GM21423 (cell line): ENCODE data around the gene ZNF470.
A peak's percentile ranks its signal among the peaks of the same experiment; 100 is the strongest.

Experiments used
- ATAC-seq: cut with Tn5 transposase; IDR thresholded peaks from one replicate; pipeline ENCODE4 v1.9.1; 2021; ENCODE audit warnings: mild to moderate bottlenecking, moderate library complexity; ENCODE audit not compliant: unreplicated experiment

The ZNF470 gene

GRCh38 chr19:56567274-56568120 is at the start of gene ZNF470:
TSS of gene ZNF470 (plus strand) at chr19:56567468. CDS start at chr19:56570312, 2,844 bp downstream.
- ATAC-seq: peak; percentile 96

GRCh38 chr19:56525214-56525860 is 41.9 kb upstream of the ZNF470 start:
- no peak for ATAC-seq

- no peak for ATAC-seq
Measured at GRCh38 chr19:56537442-56537841, 29.8 kb upstream of the ZNF470 start.

GRCh38 chr19:56538254-56538760 is 29.0 kb upstream of the ZNF470 start:
- peak; percentile 84 for ATAC-seq

GRCh38 chr19:56538761-56539263 is 28.5 kb upstream of the ZNF470 start, which contains the start of gene ZFP28:
TSS of gene ZFP28 (plus strand) at chr19:56538948. CDS start at chr19:56539019, 71 bp downstream.
- ATAC-seq: peak; percentile 47

GRCh38 chr19:56543776-56544175 is 23.5 kb upstream of the ZNF470 start:
- no peak for ATAC-seq

GRCh38 chr19:56547535-56547934 is 19.7 kb upstream of the ZNF470 start:
- no peak for ATAC-seq

- ATAC-seq: no peak
Measured at GRCh38 chr19:56554272-56554869, 12.9 kb upstream of the ZNF470 start.

GRCh38 chr19:56562766-56563165 is 4.5 kb upstream of the ZNF470 start:
- ATAC-seq: no peak

GRCh38 chr19:56566904-56567273 is 379 bp upstream of the ZNF470 start:
- peak; percentile 31 for ATAC-seq

GRCh38 chr19:56572589-56572988 is 5.3 kb downstream of the ZNF470 start:
- no peak for ATAC-seq

- ATAC-seq: no peak
Measured at GRCh38 chr19:56573914-56574313, 6.6 kb downstream of the ZNF470 start.

GRCh38 chr19:56577719-56578602 is 10.7 kb downstream of the ZNF470 start:
- no peak for ATAC-seq

GRCh38 chr19:56594446-56594782 is 27.1 kb downstream of the ZNF470 start:
- ATAC-seq: no peak

- ATAC-seq: peak; percentile 96
Measured at GRCh38 chr19:56594783-56595547, 27.7 kb downstream of the ZNF470 start, which contains the start of gene ZNF71. TSS of gene ZNF71 (plus strand) at chr19:56595302. CDS start at chr19:56601559, 6,257 bp downstream.

GRCh38 chr19:56595548-56595899 is 28.3 kb downstream of the ZNF470 start:
- ATAC-seq: no peak

GRCh38 chr19:56596676-56597075 is 29.4 kb downstream of the ZNF470 start:
- no peak for ATAC-seq

- ATAC-seq: no peak
Measured at GRCh38 chr19:56597696-56598095, 30.4 kb downstream of the ZNF470 start.

- no peak for ATAC-seq
Measured at GRCh38 chr19:56601375-56601774, 34.1 kb downstream of the ZNF470 start.

GRCh38 chr19:56603829-56604228 is 36.6 kb downstream of the ZNF470 start:
- no peak for ATAC-seq
